Thyroid gland (tissue), 4 donors: ENCODE data around the gene MAPK10. TPM values are rescaled to one million over a fixed set of nuclear protein-coding genes. Genes with fewer than 3 reads are reported as not detected.

Experiments used
- DNase-seq, 2 donors: peaks; one replicate each; pipeline ENCODE4 v3.0.0-alpha.2; 2019
- H3K27ac ChIP-seq, 3 donors: fragments of 200-600 bp; sonication (generic); 1 replicate in 2 of 3; 2 replicates in 1 of 3; pipeline ENCODE4 v1.5.1; 2016 to 2019; ENCODE audit warnings: mild to moderate bottlenecking in 1 of 3, moderate library complexity in 1 of 3
- H3K27me3 ChIP-seq: fragments of 200-600 bp; sonication (generic); one replicate; pipeline ENCODE4 v1.5.1; 2019
- H3K36me3 ChIP-seq, 2 donors: fragments of 200-600 bp; sonication (generic); one replicate each; pipeline ENCODE4 v1.5.1; 2016 to 2019
- H3K4me1 ChIP-seq, 2 donors: fragments of 200-600 bp; sonication (generic); one replicate each; pipeline ENCODE4 v1.5.1; 2017 to 2019
- H3K4me3 ChIP-seq, 3 donors: fragments of 200-600 bp; sonication (generic); replicated peaks in 1 of 3; 1 replicate in 2 of 3; 2 replicates in 1 of 3; pipeline ENCODE4 v1.5.1; 2016; ENCODE audit warnings: mild to moderate bottlenecking in 1 of 3
- H3K9me3 ChIP-seq: fragments of 200-600 bp; sonication (generic); one replicate; pipeline ENCODE4 v1.5.1; 2017
- POLR2A ChIP-seq, 2 donors: fragments of 450-650 bp; IDR thresholded peaks; one replicate each; pipeline ENCODE4 v1.6.1; 2017; ENCODE audit warnings: antibody characterized with exemption in 2 of 2, mild to moderate bottlenecking in 2 of 2, moderate library complexity in 1 of 2
- WGBS, 2 donors: methylation state at CpG; one replicate each; pipeline ENCODE4 v1.1.5; 2017; 5-methylcytosine and 5-hydroxymethylcytosine counted together
- intact Hi-C: fragments of 100-400 bp; cut with DNase I; formaldehyde crosslinking; loops from one replicate; pipeline ENCODE4 v1.15.1; 2023
- total RNA-seq, 4 donors: library from RNA; depleted of rRNA; stranded (reverse); fragments of >200 nt; gene quantifications; one replicate each; pipeline ENCODE4 v1.2.3, GENCODE V29; 2016
- TF ChIP-seq, protein P1 (sequence below), 6 experiments: fragments of 200-600 bp in 3 of 6; fragments of 450-650 bp in 3 of 6; sonication (generic) in 3 of 6; IDR thresholded peaks; one replicate each; pipeline ENCODE4 v1.5.1; 2016 to 2019; ENCODE audit warnings: antibody characterized with exemption in 6 of 6, mild to moderate bottlenecking in 2 of 6, inconsistent platforms in 1 of 6, moderate library complexity in 1 of 6

The MAPK10 gene
- total RNA-seq, 4 donors from 2014 or later, result 65.4 to 95.0 (median 86.2) TPM

- no peaks in the 10 kb centered on the region for H3K27me3 ChIP-seq
- intact Hi-C loops, result no loop called here
- H3K27ac ChIP-seq, result no peak overlapping the region
- DNase-seq, result no peak
- TF ChIP-seq POLR2A (IDR thresholded peaks at IDR 0.05), result no peak
- TF ChIP-seq, protein P1, sequence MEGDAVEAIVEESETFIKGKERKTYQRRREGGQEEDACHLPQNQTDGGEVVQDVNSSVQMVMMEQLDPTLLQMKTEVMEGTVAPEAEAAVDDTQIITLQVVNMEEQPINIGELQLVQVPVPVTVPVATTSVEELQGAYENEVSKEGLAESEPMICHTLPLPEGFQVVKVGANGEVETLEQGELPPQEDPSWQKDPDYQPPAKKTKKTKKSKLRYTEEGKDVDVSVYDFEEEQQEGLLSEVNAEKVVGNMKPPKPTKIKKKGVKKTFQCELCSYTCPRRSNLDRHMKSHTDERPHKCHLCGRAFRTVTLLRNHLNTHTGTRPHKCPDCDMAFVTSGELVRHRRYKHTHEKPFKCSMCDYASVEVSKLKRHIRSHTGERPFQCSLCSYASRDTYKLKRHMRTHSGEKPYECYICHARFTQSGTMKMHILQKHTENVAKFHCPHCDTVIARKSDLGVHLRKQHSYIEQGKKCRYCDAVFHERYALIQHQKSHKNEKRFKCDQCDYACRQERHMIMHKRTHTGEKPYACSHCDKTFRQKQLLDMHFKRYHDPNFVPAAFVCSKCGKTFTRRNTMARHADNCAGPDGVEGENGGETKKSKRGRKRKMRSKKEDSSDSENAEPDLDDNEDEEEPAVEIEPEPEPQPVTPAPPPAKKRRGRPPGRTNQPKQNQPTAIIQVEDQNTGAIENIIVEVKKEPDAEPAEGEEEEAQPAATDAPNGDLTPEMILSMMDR (IDR thresholded peaks at IDR 0.05), result no peak
- no peak overlapping the region for H3K4me3 ChIP-seq
- H3K9me3 ChIP-seq, result no peaks in the 10 kb centered on the region
- no peaks in the 10 kb centered on the region for H3K36me3 ChIP-seq
- H3K4me1 ChIP-seq, result peaks cover 14 to 23% of the 10 kb centered on the region in 2 donors
Measured at GRCh38 chr4:86019906-86020305, 339.9 kb downstream of the MAPK10 start.

GRCh38 chr4:86019362-86019761 is 340.5 kb downstream of the MAPK10 start:
- H3K27me3 ChIP-seq, result no peaks in the 10 kb centered on the region
- peaks cover 19 to 23% of the 10 kb centered on the region in 2 donors for H3K4me1 ChIP-seq
- no peak for DNase-seq
- intact Hi-C loops, result no loop called here
- TF ChIP-seq, protein P1 (IDR thresholded peaks at IDR 0.05), result no peak
- TF ChIP-seq POLR2A (IDR thresholded peaks at IDR 0.05), result no peak
- no peak overlapping the region for H3K27ac ChIP-seq
- 96 to 97% methylated on average over 1 of the region's 1 CpG for WGBS, 2 donors
- H3K9me3 ChIP-seq, result no peaks in the 10 kb centered on the region
- H3K36me3 ChIP-seq, result no peaks in the 10 kb centered on the region
- no peak overlapping the region for H3K4me3 ChIP-seq

GRCh38 chr4:86015412-86016350 is 344.2 kb downstream of the MAPK10 start:
- TF ChIP-seq, protein P1 (IDR thresholded peaks at IDR 0.05), result no peak
- no peak for TF ChIP-seq POLR2A (IDR thresholded peaks at IDR 0.05)
- intact Hi-C loops, result no loop called here
- WGBS, 2 donors, result 78 to 85% methylated on average over 2 of the region's 2 CpGs
- Histone ChIP-seq H3K4me3 (no peak overlapping the region), H3K27ac (peak overlapping the region in 2 of 3 donors; percentile 12 to 74), H3K4me1 (peaks cover 51 to 56% of the 10 kb centered on the region in 2 donors), H3K27me3 (no peaks in the 10 kb centered on the region), H3K9me3 (no peaks in the 10 kb centered on the region), H3K36me3 (no peaks in the 10 kb centered on the region)
- DNase-seq, result no peak

DNA sequence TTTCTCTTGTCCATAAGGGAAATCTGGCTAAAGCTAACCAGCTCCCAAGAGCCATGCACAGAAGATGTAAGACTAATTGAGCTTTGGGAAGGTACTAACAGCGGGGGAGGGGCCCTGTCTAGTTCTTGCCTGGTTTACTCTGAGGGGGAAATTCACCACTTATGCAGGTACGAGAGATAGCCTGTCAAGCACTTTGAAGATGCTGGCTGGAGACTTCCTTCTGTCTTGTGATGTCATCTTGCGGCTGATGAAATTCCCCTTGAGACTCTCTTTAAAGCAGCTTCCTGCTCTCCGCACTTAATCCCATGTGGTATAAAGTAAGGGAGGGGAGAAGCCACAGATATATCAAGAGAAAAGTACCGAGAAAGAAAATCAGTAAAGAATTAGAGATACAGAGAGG is 345.3 kb downstream of the MAPK10 start:
- H3K27ac ChIP-seq, result peak overlapping the region in 2 of 3 donors; percentile 12 to 74
- H3K27me3 ChIP-seq, result no peaks in the 10 kb centered on the region
- intact Hi-C loops, result no loop called here
- H3K36me3 ChIP-seq, result no peaks in the 10 kb centered on the region
- H3K9me3 ChIP-seq, result no peaks in the 10 kb centered on the region
- no peak for DNase-seq
- H3K4me1 ChIP-seq, result peaks cover 59 to 61% of the 10 kb centered on the region in 2 donors
- TF ChIP-seq, protein P1 (IDR thresholded peaks at IDR 0.05), result no peak
- TF ChIP-seq POLR2A (IDR thresholded peaks at IDR 0.05), result no peak
- no peak overlapping the region for H3K4me3 ChIP-seq
- WGBS, 2 donors, result 63 to 88% methylated on average over 5 of the region's 5 CpGs

DNA sequence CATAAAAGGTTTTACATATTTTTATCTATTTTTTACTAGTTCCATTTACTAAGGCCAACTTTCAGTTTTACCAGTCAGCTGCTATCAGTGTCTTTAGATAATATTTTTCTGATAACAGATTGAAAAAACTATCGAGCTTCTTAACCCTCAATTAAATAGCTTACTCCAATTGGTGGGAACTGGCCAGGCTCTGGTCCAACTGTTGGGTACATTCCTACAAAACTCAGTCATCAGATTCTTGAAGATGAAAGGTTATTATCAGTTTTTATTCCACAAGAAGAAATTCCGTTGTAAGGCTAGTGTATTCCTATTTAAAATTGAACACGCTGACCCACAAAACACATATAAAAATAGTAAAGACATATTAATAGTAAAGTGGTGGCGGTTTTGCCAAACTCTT is 346.2 kb downstream of the MAPK10 start:
- no peak overlapping the region for H3K4me3 ChIP-seq
- H3K27me3 ChIP-seq, result no peaks in the 10 kb centered on the region
- intact Hi-C loops, result no loop called here
- no peaks in the 10 kb centered on the region for H3K36me3 ChIP-seq
- TF ChIP-seq POLR2A (IDR thresholded peaks at IDR 0.05), result no peak
- TF ChIP-seq, protein P1 (IDR thresholded peaks at IDR 0.05), result no peak
- WGBS, 2 donors, result 61 to 64% methylated on average over 4 of the region's 4 CpGs
- peak overlapping the region; percentile 45 to 74 (median 57) for H3K27ac ChIP-seq
- peak in 1 of 2 donors; percentile 14 for DNase-seq
- peaks cover 59 to 65% of the 10 kb centered on the region in 2 donors for H3K4me1 ChIP-seq
- H3K9me3 ChIP-seq, result no peaks in the 10 kb centered on the region
